ENCODE results near the gene SLC16A2.

DNA sequence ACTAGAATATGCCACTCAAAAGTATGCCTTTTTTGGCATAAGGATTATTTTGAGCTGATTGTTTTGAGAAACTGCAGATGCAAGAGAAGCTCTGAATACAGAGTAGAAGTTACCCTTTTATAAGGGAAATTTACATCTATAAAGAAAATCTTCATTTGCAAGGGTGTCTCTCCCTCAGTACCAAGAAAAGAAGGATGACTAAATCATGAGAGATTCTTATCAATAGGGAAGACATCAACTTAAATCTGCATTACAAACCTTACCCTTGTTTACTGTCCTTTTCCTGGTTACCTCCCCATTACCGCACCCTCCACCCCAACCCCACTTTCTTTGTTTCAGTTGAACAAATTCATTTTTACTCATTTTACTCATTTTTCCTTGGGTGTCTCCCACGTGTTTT lies 130.6 kb downstream of the SLC16A2 start:
- TF ChIP-seq, protein P1, sequence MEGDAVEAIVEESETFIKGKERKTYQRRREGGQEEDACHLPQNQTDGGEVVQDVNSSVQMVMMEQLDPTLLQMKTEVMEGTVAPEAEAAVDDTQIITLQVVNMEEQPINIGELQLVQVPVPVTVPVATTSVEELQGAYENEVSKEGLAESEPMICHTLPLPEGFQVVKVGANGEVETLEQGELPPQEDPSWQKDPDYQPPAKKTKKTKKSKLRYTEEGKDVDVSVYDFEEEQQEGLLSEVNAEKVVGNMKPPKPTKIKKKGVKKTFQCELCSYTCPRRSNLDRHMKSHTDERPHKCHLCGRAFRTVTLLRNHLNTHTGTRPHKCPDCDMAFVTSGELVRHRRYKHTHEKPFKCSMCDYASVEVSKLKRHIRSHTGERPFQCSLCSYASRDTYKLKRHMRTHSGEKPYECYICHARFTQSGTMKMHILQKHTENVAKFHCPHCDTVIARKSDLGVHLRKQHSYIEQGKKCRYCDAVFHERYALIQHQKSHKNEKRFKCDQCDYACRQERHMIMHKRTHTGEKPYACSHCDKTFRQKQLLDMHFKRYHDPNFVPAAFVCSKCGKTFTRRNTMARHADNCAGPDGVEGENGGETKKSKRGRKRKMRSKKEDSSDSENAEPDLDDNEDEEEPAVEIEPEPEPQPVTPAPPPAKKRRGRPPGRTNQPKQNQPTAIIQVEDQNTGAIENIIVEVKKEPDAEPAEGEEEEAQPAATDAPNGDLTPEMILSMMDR (IDR thresholded peaks at IDR 0.05; ENCODE audit: low read depth, low read length, poor library complexity, severe bottlenecking): no peak
- TF ChIP-seq EZH2phosphoT487 (IDR thresholded peaks at IDR 0.05; ENCODE audit: borderline replicate concordance, low read length): no peak
